Uterus (tissue), 2 donors: ENCODE measurements around the gene RPS6KB1.
"Not testable (repeated sequence)": the region's sequence is repeated elsewhere in the genome, so short reads cannot be mapped to it uniquely, and the experiment has no call there.

Experiments
- POLR2A ChIP-seq, 2 donors: fragments of 450-650 bp; IDR thresholded peaks; one replicate each; pipeline ENCODE4 v1.6.1; 2016; ENCODE audit warnings: antibody characterized with exemption in 2 of 2, mild to moderate bottlenecking in 1 of 2, moderate library complexity in 1 of 2
- TF ChIP-seq, protein P1 (sequence below), 4 experiments: fragments of 200-600 bp in 2 of 4; fragments of 450-650 bp in 2 of 4; sonication (generic) in 2 of 4; IDR thresholded peaks; one replicate each; pipeline ENCODE4 v1.5.1; 2016 to 2019; ENCODE audit warnings: antibody characterized with exemption in 4 of 4, mild to moderate bottlenecking in 2 of 4, moderate library complexity in 1 of 4

DNA sequence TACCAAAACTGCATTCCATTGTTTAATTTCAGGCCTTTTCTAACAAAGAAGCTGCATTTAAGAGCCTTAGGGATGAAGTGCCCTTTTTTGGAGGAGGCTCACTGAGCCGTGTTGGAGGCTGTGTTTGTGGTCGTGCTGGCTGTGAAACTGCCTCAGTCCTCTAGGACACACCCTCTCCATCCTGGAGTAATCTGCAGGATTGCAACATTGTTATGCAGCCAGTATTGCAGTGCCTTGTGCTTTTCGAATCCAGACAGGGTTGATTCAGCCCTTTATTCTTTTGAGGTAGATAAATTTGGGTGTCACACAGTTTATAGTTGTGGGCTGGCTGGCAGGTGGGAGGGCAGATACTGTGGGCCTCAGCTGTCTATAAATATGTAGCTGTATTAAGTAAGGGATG is 37.8 kb downstream of the RPS6KB1 start:
- TF ChIP-seq, protein P1, sequence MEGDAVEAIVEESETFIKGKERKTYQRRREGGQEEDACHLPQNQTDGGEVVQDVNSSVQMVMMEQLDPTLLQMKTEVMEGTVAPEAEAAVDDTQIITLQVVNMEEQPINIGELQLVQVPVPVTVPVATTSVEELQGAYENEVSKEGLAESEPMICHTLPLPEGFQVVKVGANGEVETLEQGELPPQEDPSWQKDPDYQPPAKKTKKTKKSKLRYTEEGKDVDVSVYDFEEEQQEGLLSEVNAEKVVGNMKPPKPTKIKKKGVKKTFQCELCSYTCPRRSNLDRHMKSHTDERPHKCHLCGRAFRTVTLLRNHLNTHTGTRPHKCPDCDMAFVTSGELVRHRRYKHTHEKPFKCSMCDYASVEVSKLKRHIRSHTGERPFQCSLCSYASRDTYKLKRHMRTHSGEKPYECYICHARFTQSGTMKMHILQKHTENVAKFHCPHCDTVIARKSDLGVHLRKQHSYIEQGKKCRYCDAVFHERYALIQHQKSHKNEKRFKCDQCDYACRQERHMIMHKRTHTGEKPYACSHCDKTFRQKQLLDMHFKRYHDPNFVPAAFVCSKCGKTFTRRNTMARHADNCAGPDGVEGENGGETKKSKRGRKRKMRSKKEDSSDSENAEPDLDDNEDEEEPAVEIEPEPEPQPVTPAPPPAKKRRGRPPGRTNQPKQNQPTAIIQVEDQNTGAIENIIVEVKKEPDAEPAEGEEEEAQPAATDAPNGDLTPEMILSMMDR (IDR thresholded peaks at IDR 0.05) = not testable (repeated sequence)
- TF ChIP-seq POLR2A (IDR thresholded peaks at IDR 0.05) = not testable (repeated sequence)
